Measurements from ENCODE around the gene GLUD1.
"Not testable (repeated sequence)": the region's sequence is repeated elsewhere in the genome, so short reads cannot be mapped to it uniquely, and the experiment has no call there.

Gene GLUD1

DNA sequence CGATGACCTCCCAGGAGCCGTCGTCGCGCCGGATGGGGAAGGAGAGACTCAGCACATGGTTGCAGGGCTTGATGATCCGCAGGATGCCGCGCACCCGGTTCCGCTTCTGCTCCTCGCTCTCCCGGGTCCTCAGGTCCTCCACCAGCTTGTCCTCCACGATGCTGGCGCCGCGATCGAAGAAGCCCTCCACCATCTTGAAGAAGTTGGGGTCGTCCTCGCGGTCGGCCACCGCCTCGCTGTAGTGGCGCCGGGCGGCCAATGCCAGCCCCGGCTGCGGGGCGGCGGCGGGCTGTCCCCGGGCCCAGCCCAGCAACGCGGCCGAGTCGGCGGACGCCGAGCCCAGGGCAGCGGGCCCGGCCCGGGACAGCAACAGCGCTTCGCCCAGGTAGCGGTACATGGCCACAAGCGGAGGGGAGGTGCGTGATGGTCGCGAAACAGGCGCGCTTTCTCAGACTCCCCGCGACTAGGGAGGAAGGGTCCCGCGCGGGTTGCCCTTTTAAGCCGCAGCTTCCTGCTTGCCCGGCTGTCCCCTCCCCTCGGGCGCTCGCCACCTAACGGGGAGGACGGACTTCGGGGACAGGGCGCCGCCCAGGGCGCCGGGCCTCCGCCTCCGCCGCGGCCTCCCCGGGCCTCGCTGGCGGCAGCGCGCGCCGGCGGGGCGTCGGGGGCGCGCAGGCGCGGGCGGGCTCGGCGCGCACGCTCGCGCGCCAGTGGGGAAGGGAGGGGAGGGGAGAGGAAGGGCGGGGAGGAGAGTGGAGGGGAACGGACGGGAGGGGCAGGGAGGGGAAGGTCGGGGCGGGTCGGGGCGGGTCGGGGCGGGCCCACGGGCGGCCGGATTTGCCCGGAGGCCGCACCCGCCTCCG is at the start of gene GLUD1, which contains the start of gene SHLD2:
GLUD1 (minus strand) TSS at position 471 of the 863 bp plus-strand sequence; CDS start at position 397, 74 bp downstream.
SHLD2 (plus strand) TSS at position 834 of the 863 bp plus-strand sequence. CDS start 56,149 bp downstream, outside the sequence.
- DNase-seq (ENCODE audit: low read depth in 2 of 2): peak; percentile 80 to 82

DNA sequence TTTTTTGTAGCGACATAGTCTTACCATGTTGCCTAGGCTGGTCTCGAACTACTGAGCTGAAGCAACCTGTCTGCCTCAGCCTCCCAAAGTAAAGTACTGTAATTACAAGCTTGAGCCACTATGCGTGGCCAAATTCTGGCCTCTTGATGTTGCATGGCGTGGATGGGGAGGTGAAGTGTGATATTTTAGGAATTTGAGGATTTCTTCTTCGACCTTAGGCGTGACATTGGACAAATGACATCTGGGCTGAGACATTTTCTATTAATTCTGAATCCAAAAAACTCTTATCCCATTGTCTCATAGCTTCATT is 48.4 kb upstream of the GLUD1 start:
- not testable (repeated sequence) for DNase-seq (ENCODE audit: low read depth in 2 of 2)

DNA sequence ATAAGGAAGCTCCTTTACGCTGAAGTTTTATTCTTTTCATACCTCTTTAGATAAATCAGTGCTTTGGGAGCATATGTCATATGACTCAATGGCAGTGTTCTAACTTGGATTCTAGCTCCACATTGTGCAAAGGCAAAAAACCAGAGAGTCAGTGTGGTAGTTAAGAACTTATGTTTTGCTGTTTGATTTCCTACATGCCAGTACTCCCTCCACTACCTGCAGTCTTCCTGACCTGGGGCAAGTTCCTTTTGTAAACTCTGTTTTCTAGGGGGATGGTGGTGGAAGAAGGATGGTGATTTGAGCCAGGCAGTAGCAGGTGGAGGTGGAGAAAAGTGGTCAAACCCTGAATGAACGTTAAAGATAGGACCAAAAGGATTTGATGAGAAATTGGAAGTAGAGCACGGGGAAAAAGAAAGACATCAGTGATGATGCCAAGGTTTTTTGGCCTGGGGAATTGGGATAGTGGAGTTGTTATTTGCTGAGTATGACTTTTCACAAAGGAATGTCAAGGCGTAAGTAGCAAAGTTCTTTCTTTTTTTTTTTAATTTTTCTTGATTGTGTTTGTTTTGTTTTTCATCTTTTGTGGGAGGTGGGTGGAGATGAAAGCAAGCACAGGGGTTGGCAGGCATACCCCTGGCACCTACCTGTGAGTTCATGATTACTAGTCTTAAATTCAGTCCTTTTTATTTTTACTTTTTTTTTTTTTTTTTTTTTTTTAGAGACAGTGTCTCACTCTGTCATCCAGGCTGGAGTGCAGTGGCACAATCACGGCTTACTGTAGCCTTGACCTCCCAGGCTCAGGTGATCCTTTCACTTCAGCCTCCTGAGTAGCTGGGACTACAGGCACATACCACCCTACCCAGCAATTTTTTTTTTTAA is 47.8 kb upstream of the GLUD1 start:
- DNase-seq (ENCODE audit: low read depth in 2 of 2): not testable (repeated sequence)

DNA sequence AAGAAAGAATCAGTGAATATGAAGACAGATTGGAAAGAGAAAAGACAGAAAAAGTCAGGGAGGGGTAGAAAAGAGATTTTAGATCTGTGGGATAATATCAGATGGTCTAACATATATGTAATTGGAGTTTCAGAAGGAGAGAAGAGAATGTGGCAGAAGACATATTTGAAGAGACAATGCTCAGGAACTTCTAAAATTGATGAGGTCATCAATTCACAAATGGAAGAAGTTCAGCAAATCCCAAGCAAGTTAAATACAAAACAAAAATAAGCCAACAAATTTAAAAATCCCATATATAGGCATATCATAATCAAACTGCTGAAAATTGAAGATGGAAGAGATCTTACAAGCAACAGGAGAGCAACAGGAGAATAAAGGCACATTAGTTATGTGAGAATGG is 42.8 kb upstream of the GLUD1 start:
- DNase-seq (ENCODE audit: low read depth in 2 of 2): not testable (repeated sequence)

DNA sequence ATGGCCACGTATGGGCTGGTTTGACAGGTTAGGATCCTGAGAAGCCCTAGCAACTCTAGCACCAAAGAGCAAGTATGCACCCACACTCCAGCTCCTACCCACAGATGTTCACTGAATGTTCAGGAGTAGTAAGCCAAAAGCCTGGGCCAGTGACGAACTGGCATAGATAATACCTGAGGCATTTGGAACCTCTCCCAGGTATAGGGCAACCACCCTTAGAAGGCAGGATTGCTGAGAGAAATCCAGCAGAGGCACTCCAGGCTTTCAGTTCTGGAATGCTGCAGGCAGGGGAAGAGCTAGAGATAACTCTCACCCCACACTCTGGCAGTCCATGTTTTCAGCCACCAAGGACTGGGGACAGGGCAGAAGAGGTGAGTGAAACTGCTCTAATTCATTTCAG is 39.8 kb upstream of the GLUD1 start:
- DNase-seq (ENCODE audit: low read depth in 2 of 2): not testable (repeated sequence)

DNA sequence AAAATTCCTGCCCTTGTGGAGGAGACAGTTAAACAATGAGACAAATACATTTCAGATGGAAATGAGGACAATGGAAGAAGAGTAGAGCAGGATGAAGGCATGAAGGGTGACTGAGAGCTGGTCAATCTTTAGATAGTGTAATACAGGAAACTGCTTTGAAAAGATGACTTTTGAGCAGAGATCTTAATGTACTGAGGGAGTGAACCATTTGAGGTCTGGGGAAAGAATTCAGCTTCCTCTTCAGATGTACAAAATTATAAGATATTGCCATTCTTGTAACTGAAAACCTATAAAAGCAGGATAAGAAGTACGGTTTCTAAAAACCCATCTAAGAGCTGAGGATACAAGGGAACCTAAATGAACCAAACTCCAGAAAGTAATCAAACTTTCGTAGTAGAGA is 39.3 kb upstream of the GLUD1 start:
- not testable (repeated sequence) for DNase-seq (ENCODE audit: low read depth in 2 of 2)

DNA sequence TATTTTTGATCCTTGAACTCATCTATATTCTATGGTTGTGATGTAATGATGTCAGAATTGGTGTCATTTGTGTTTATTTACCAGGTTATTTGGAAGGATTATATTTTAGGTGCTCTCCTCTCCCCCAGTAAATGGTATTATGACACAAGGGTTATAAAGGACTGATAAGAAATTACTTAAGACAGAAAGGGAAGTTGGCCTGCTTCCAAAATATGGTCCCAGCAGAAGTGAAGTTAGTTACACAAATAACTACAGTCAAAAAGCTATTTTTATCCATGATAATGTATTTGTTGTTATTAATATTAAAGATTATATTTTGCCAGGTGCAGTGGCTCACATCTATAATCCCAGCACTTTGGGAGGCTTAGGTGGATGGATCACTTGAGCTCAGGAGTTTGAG is 37.5 kb upstream of the GLUD1 start:
- not testable (repeated sequence) for DNase-seq (ENCODE audit: low read depth in 2 of 2)

DNA sequence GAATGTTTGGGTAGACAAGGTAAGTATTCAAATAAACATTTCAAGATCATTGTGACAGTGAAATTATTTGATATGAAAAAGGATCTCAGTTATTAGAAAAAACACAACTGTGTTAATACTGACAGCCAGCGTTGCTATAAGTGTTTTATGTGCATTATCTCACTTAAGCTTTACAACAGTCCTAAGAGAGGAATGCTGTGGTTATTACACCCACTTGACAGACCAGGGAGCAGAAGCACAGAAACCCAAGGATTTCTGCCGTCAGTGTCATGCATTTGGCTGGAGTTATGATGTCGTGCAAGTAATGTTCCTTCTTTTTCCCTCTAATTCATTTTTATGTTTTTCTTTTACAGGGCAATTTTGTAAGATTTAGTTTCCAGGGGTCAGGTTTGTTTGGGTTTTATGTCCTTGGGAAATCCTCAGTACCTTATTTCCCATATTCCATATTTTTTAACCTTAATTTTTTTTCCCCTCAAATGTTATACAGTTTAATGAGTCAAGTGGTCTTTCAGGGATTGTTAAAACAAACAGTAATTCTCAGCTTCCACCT is 33.0 kb upstream of the GLUD1 start:
- DNase-seq (ENCODE audit: low read depth in 2 of 2): not testable (repeated sequence)

DNA sequence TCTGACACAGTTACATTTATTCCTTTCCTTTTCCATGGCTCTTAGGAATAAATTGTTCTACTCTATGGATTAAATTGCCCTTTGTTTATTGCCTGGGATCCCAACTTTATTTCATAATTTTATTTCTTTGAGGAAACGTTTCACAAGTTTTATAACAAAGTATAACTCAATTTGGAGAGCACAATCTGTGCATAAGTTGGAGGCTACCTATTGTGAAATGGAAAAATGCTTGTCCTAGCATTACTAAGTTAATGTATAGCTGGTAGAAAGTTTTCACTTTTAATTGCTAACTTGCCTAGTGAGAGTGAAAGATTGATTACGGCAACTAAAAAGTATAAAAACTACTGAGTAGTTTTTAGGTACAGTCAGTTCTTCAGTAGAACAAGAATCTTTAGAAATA is 32.4 kb upstream of the GLUD1 start:
- DNase-seq (ENCODE audit: low read depth in 2 of 2): not testable (repeated sequence)

DNA sequence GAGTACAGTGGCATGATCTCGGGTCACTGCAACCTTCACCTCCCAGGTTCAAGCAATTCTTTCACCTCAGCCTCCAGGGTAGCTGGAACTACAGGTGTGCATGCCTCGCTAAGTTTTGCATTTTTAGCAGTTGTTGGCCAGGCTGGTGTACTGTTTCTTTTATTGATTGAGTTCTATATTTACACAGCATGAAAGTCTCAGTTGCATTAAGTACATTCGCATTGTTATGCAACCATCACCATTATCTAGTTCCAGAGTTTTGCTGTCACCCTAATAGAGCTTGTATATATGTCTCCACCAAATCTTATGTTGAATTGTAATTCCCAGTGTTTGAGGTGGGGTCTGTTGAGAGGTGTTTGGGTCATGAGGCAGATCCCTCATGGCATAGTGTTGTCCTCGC is 28.7 kb upstream of the GLUD1 start:
- not testable (repeated sequence) for DNase-seq (ENCODE audit: low read depth in 2 of 2)

DNA sequence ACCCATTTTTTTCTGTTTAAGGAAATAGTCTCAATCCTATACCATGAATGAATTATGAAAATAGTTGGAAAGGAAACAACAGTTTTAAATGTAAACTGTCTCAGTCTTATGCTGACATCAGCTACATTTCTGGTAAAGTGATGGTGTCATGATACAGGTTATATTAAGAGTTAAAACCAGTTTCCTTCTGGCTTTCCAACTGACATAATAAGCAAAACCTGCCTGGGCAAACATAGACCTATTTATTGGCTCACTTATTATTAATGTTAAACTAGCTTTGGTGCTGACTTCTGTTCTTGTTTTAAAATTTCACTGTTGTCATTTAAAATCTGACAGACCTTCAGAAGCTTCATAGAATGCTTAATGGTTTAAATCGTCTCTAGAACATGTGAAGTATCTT is 24.4 kb upstream of the GLUD1 start:
- DNase-seq (ENCODE audit: low read depth in 2 of 2): not testable (repeated sequence)

DNA sequence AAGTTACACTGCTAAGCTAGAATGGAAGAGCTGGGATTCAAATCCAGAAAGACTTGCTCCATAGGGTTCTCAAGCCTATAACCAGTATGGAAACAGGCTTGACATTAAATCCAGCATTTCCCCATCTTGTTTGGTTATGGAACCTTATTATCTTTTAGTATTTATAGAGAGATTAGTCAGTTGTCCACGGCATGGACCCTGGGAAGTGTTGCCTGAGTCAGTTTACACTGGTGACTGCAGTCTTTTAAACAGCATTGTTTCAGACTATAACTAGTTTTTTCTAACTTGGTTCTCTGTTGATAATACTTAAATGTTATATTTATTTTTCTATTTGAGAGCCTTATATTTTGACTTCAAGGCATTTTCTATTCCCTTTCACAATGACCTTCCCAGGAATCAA is 23.5 kb upstream of the GLUD1 start:
- DNase-seq (ENCODE audit: low read depth in 2 of 2): not testable (repeated sequence)

DNA sequence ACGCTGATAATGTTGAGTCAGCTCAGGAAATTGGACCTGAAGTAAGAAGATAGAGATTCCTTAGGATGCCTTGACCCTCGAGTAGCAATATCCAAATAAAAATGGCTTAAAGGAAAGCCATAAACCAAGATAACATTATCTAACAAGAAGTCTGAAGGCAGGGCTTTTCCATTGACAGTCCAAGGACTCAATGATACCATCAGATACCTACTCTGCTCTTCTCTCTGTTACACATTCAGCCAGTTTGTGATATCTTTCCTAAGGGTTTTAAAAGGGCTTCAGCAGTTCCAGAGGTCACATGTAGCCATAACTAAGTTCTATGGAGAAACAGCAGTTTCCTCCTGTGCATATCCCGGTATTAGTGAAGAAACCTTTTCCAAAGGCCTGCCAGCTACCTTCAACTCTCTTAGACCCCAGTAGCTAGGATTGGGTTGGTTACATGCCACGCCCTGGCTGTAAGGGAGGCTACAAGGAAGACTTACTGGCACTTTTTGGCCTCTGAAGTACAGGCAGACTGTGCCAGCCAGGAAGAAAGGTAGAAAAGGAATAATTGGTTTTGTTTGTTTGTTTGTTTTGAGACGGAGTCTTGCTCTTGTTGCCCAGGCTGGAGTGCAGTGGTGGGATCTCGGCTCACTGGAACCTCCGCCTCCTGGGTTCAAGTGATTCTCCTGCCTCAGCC is 10.9 kb upstream of the GLUD1 start:
- DNase-seq (ENCODE audit: low read depth in 2 of 2): no peak

DNA sequence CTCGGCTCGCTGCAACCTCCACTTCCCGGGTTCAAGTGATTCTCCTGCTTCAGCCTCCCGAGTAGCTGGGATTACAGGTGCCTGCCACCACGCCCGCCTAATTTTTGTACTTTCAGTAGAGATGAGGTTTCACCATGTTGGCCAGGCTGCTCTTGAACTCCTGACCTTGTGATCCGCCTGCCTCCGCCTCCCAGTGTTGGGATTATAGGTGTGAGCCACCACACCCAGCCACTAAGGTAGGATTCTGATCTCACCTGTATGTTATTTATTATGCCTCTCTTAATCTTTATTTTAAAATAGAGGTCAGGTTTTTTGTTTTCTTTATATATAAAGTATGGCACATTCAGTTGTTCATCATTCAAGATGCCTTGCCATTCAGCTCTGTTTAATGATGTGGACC is 10.1 kb upstream of the GLUD1 start:
- not testable (repeated sequence) for DNase-seq (ENCODE audit: low read depth in 2 of 2)

DNA sequence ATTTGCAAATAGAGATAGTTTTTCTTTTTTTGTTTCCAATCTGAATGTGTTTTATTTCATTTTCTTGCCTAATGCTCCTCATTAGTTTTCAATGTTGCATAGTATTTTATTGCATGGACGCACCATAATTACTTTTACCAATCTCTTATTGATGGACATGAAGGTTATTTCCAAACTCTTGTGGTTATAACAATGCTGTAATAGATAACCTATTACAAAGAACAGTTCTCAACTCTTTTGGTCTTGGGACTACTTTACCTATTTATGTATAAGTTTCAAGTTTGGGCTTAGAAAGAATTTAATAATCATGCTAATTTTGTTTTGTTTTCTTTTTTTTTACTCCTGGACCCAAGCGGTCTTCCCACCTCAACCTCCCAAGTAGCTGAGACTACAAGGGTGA is 7.4 kb upstream of the GLUD1 start:
- DNase-seq (ENCODE audit: low read depth in 2 of 2): no peak

DNA sequence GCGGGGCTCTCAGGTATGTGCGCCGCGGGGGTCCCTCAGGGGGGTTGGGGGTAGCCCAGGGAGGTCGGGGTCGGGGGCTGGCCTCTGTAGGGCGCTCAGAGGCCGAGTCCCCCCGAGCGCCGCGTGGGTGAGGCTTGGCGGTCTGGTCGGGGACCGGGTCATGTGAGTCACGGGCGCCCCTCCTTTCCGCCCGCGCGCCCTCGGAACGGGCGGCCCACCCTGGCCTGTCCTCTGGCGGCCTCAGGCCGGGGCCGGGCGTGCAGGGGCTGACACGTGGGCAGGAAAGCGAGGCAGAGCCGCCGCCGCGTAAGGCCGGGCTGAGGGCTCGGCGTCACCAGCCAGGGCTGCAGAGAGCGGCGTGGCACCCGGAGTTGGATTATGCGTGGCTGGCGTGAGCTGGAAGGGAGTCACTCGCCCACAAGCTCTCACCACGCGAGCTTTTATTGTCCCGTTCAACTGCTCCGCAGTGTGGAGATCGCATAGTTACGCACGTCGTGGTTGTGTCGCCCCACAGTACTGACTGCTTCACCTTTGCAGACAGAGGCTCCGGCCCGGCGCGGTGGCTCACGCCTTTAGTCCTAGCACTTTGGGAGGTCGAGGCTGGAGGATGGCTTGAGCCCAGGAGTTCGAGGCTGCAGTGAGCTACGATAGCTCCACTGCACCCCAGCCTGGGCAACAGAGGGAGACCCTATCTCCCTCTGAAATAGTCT is 748 bp upstream of the GLUD1 start:
- peak; percentile 50 to 60 for DNase-seq (ENCODE audit: low read depth in 2 of 2)

DNA sequence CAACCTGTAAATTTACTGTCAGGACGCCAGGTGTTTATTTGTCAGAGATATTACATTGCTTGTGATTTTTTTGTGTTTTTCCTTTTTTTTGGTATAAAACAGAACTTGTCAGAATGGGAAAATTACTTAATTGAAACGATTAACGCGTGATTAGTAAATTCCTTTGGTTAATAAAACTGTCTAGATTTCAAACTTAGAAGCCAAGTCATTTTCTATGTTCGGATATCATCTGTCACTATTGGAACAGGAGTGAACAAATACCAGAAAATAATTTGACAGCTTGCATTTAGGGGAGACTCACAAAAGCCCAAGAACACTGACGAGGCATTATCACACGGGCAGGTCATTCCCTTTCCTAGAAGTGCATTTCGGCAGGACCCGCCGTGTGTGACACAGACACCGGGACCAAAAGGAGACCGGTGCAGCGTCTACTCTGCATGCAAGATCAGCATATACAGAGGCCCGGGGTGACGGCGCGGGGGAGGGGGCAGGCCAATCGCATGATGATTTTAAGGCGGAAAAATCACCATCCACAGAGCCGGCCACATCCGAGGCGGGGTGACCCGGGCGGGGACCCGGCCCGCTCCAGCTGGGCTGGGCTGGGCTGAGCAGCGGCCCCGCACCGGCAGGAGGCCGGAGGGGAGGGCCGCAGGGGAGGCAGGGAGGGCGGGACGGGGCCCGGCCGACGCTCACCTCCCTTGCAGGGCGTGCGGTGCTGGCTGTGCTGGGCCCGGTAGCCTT is 841 bp downstream of the GLUD1 start:
- DNase-seq (ENCODE audit: low read depth in 2 of 2): peak; percentile 34 to 62

DNA sequence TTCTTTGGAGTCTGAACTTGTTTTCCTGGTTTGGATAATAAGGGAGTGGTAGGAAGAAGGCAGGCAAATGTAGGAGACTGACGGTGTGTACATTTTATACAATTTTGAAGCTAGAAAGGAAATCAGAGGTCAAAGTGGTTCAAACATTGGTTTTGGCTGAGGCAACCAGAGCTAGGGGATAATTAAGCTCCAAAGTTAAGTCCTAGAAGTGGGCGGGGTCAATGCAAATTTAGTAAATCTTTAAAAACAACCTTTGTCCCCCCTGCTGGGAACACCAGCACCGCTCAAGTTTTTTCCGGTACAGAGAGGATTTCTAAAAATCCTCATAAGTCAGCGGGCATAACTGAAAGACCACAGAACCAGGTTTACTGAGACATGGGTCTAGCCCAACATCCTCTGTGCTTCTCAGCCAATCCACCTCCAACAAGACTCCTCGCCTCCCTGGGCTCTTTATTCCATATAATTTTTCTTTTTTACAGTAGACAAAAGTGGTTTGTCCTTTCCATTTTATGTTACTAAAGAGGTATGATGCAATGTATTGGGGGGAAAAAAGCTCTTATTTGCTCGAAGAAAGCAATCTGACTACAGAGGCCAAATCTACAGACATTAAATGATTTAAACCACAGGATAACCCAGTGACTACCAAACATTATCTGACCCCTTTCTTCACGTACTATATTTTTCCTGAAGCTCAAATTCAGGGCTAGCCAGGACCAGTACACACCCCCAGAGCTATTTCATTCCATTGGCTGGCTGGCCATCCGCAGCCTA is 1.6 kb downstream of the GLUD1 start:
- DNase-seq (ENCODE audit: low read depth in 2 of 2): no peak

DNA sequence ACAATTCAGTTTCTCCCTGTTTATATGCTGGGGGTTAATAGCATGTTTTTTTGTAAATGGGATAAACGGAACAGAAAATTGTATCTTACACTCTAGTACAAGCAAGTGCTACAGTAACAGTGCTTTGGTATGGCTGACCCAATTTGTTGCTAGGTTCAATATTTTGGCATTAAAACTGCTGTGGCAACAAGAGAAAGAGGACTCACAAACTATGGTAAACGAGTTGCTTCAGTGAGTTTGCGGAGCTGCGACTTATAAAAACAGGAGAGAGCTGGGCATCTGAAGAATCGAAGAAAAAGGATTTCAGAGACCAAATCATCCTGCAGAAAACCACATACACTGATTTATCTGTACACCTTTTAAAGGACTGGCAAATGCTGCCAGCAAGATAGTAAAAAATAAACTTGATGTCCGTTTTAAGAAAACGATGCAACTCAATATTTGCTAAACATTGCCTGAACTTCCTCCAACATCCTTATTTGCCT is 2.2 kb downstream of the GLUD1 start:
- no peak for DNase-seq (ENCODE audit: low read depth in 2 of 2)
